ENCODE measurements around the gene ANKRD16.

The ANKRD16 gene

GRCh38 chr10:5900247-5900646 is 10.6 kb upstream of the ANKRD16 start:
- Histone ChIP-seq H4K20me1 (ENCODE audit: insufficient read depth, low read length) (peaks cover 3% of the 10 kb centered on the region; the same call in 1 of the 2 replicates), H3K9me3 (ENCODE audit: insufficient read depth, low read length, severe bottlenecking) (peaks cover 6% of the 10 kb centered on the region), H3K27me3 (ENCODE audit: insufficient read depth, low read length, poor library complexity) (no peaks in the 10 kb centered on the region), H2AFZ (ENCODE audit: low read depth, low read length) (no peak overlapping the region), H3K36me3 (ENCODE audit: insufficient read depth, low read length) (peaks cover 17% of the 10 kb centered on the region; the same call in 1 of the 2 replicates), H3K4me1 (ENCODE audit: insufficient read depth, low read length) (no peaks in the 10 kb centered on the region), H3K9ac (ENCODE audit: low read depth, low read length) (no peak overlapping the region), H3K4me3 (ENCODE audit: low read depth in 1 of 2, low read length in 2 of 2) (no peak overlapping the region), H3K4me2 (ENCODE audit: insufficient read depth, low read length) (no peak overlapping the region), H3K27ac (ENCODE audit: low read length) (no peak overlapping the region), H3K79me2 (ENCODE audit: insufficient read depth, low read length) (peaks cover 62% of the 10 kb centered on the region)
- ATAC-seq (ENCODE audit: insufficient read depth, low read depth) (no peak), DNase-seq (no peak)
- TF ChIP-seq CTCF (IDR thresholded peaks at IDR 0.05; ENCODE audit: borderline replicate concordance, extremely low read depth, low read length, poor library complexity, severe bottlenecking) (no peak), EZH2 (IDR thresholded peaks at IDR 0.05; ENCODE audit: borderline replicate concordance, low read depth, low read length, severe bottlenecking) (no peak)

DNA sequence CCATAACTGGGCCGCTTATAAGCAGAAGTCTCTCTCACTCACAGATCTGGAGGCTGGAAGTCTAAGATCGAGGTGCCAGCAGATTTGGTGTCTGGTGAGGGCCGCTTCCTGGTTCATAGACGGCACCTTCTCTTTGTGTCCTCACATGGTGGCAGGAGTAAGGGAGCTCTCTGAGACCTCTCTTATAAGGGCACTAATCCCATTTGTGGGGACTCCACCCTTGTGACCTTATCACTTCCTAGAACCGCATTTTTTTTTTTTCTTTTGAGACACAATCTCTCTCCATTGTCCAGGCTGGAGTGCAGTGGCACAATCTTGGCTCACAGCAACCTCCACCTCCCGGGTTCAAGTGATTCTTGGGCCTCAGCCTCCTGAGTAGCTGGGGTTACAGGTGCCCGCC is 8.5 kb upstream of the ANKRD16 start:
- Histone ChIP-seq H3K36me3 (ENCODE audit: insufficient read depth, low read length) (peaks cover 36% of the 10 kb centered on the region), H3K4me2 (ENCODE audit: insufficient read depth, low read length) (no peak overlapping the region), H3K9ac (ENCODE audit: low read depth, low read length) (no peak overlapping the region), H4K20me1 (ENCODE audit: insufficient read depth, low read length) (peaks cover 6% of the 10 kb centered on the region; the same call in 1 of the 2 replicates), H3K4me3 (ENCODE audit: low read depth in 1 of 2, low read length in 2 of 2) (no peak overlapping the region), H2AFZ (ENCODE audit: low read depth, low read length) (no peak overlapping the region), H3K4me1 (ENCODE audit: insufficient read depth, low read length) (no peaks in the 10 kb centered on the region), H3K27me3 (ENCODE audit: insufficient read depth, low read length, poor library complexity) (no peaks in the 10 kb centered on the region), H3K9me3 (ENCODE audit: insufficient read depth, low read length, severe bottlenecking) (peaks cover 6% of the 10 kb centered on the region), H3K27ac (ENCODE audit: low read length) (no peak overlapping the region), H3K79me2 (ENCODE audit: insufficient read depth, low read length) (peaks cover 70% of the 10 kb centered on the region)
- DNase-seq (no peak), ATAC-seq (ENCODE audit: insufficient read depth, low read depth) (no peak)
- TF ChIP-seq EZH2 (IDR thresholded peaks at IDR 0.05; ENCODE audit: borderline replicate concordance, low read depth, low read length, severe bottlenecking) (no peak), CTCF (IDR thresholded peaks at IDR 0.05; ENCODE audit: borderline replicate concordance, extremely low read depth, low read length, poor library complexity, severe bottlenecking) (no peak)

DNA sequence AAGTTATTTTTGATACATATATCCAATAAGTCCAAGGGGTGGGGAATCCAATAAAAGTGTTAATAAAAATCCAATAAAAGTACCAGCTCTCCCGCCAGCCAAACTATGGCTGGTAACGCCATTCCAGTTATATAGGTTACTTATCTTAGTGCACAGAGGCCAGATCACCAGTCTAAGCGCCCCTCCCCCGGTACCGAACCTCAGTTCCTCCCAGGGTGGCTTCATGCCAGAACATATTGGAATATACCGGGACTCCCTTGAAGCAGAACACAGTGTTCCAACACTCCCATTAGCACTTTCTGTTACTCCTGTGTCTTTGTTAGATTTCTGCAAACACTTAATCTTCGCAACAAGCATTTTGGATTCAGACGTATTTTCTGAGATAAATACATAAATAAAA is 7.8 kb upstream of the ANKRD16 start:
- H3K36me3 ChIP-seq (ENCODE audit: insufficient read depth, low read length) = peaks cover 39% of the 10 kb centered on the region

More for the DNA sequence above, 7.8 kb upstream of the ANKRD16 start:
- Histone ChIP-seq H4K20me1 (ENCODE audit: insufficient read depth, low read length) (peaks cover 10% of the 10 kb centered on the region; the same call in 1 of the 2 replicates), H3K4me3 (ENCODE audit: low read depth in 1 of 2, low read length in 2 of 2) (no peak overlapping the region), H2AFZ (ENCODE audit: low read depth, low read length) (no peak overlapping the region), H3K4me1 (ENCODE audit: insufficient read depth, low read length) (peaks cover 4% of the 10 kb centered on the region; the same call in 1 of the 2 replicates), H3K27me3 (ENCODE audit: insufficient read depth, low read length, poor library complexity) (no peaks in the 10 kb centered on the region), H3K79me2 (ENCODE audit: insufficient read depth, low read length) (peaks cover 73% of the 10 kb centered on the region), H3K9me3 (ENCODE audit: insufficient read depth, low read length, severe bottlenecking) (peaks cover 6% of the 10 kb centered on the region), H3K27ac (ENCODE audit: low read length) (no peak overlapping the region), H3K4me2 (ENCODE audit: insufficient read depth, low read length) (no peak overlapping the region), H3K9ac (ENCODE audit: low read depth, low read length) (no peak overlapping the region)
- DNase-seq = no peak
- TF ChIP-seq EZH2 (IDR thresholded peaks at IDR 0.05; ENCODE audit: borderline replicate concordance, low read depth, low read length, severe bottlenecking) (no peak), CTCF (IDR thresholded peaks at IDR 0.05; ENCODE audit: borderline replicate concordance, extremely low read depth, low read length, poor library complexity, severe bottlenecking) (no peak)
- no peak for ATAC-seq (ENCODE audit: insufficient read depth, low read depth)

Measured in DND-41 (cell line).